Memory B cell (primary cell): Measurements from ENCODE around the gene RPL10.

Experiments
- ATAC-seq: fragments of 150-1000 bp; cut with Tn5 transposase; 2 replicates; pipeline ENCODE4 v1.10.0; 2021; ENCODE audit warnings: low read depth, mild to moderate bottlenecking, moderate library complexity
- DNase-seq, 2 donors: peaks; one replicate each; pipeline ENCODE4 v3.0.0; 2022; ENCODE audit warnings: low spot score in 2 of 2
- H3K27ac Mint-ChIP-seq: one replicate; pipeline ENCODE4 v1.8.0; 2022; ENCODE audit warnings: mild to moderate bottlenecking, moderate library complexity, mixed read lengths
- H3K27me3 Mint-ChIP-seq: one replicate; pipeline ENCODE4 v1.8.0; 2022; ENCODE audit warnings: mixed read lengths
- H3K36me3 Mint-ChIP-seq: one replicate; pipeline ENCODE4 v1.8.0; 2022; ENCODE audit warnings: mild to moderate bottlenecking, mixed read lengths
- H3K4me1 Mint-ChIP-seq: one replicate; pipeline ENCODE4 v1.8.0; 2022; ENCODE audit warnings: mixed read lengths
- H3K4me3 Mint-ChIP-seq: one replicate; pipeline ENCODE4 v1.8.0; 2022; ENCODE audit warnings: mild to moderate bottlenecking, moderate library complexity, mixed read lengths
- H3K9me3 Mint-ChIP-seq: one replicate; pipeline ENCODE4 v1.8.0; 2022; ENCODE audit warnings: mixed read lengths

The RPL10 gene

DNA sequence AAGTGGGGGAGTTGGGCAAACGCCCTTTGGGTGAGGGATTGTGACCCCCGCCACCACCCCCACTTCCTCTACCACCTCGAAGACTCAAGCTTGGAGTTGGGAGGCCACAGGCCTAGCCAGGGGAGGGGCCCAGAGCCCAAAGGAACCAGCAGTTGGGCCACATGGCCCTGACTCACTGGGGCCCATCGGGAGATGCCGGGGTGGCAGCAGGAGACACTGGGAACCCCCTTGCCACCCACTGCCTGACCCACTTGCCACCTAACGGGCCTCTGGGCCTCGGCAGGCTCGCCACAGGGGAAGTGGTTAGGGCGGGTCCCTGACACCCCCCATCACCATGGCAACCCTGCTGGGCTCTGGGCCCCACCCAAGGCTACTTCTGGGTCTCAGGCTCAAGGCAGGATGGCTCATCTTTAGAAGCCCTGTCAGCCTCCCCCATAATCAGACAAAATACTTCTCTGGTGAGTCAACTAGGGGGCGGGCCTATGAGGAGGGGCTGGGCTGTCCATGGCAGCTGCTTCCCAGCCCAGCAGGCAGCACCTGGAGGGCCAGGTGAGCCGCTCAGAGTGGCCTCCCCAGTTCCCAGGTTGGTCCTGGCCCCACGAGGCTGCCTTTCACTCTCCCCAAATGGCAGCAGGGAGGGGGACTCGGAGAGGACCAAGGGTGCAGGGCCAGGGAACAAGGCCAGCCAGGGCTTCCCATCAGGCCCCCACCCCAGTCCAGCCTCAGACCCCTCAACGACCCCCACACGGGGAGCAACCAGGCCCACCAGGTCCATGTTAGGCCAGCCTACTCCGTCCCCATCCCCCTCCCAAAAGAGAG lies 29.3 kb upstream of the RPL10 start:
- Mint-ChIP-seq H3K4me3 (peak overlapping the region; percentile 93), H3K4me1 (peaks cover 10% of the 10 kb centered on the region), H3K36me3 (peaks cover 4% of the 10 kb centered on the region), H3K27me3 (no peaks in the 10 kb centered on the region), H3K9me3 (no peaks in the 10 kb centered on the region), H3K27ac (peak overlapping the region; percentile 97)
- peak; percentile 67 to 82 for DNase-seq
- peak; percentile 70 for ATAC-seq

DNA sequence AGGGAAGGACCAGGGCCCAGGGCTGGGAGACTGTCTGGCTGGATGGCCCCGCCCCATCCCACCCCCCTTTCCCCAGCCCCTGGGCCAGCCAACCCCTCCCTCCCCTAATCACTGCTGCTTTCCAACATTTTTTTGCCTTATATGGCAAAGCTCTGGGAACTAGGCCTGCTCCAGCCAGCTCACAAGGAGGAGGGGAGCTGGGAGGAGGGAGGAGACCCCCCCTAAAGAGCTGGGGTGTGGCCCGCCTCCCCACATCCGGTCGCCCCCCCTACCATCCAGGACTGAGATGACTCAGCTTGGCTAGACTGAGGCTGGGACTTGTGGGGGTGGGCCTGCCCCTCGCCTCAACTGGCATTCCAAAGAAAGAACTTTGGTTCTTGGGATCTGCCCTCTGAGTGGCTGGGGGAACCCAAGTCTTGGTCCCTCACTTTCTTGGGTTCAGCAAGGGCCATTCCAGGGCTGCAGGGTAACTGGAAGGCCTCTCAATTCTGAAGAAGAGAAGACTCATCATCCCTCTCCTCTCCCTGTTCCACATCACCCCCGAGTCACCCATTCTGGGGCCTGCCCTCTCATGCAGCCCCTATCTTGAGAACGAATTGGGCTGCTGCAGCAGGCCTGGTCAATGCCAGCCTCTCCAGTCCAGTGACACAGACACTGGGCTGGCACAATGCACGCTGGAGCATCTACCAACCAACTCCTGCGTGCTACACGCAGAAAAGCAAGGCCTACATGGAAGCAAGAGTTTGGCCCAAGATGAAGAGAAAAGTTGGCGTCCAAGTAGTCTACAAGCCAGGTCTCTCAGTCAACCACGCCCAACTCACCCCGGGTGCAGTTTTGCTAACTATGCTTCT lies 28.5 kb upstream of the RPL10 start:
- H3K4me1 Mint-ChIP-seq, result peaks cover 10% of the 10 kb centered on the region
- no peaks in the 10 kb centered on the region for H3K27me3 Mint-ChIP-seq
- peak overlapping the region; percentile 93 for H3K4me3 Mint-ChIP-seq
- ATAC-seq (no peak), DNase-seq (no peak)
- peaks cover 4% of the 10 kb centered on the region for H3K36me3 Mint-ChIP-seq
- no peaks in the 10 kb centered on the region for H3K9me3 Mint-ChIP-seq
- peak overlapping the region; percentile 97 for H3K27ac Mint-ChIP-seq

- ATAC-seq (no peak), DNase-seq (no peak)
- peak overlapping the region; percentile 97 for H3K27ac Mint-ChIP-seq
- peaks cover 10% of the 10 kb centered on the region for H3K4me1 Mint-ChIP-seq
- H3K36me3 Mint-ChIP-seq, result peaks cover 4% of the 10 kb centered on the region
- no peaks in the 10 kb centered on the region for H3K9me3 Mint-ChIP-seq
- no peaks in the 10 kb centered on the region for H3K27me3 Mint-ChIP-seq
- peak overlapping the region; percentile 93 for H3K4me3 Mint-ChIP-seq
These were observed 27.7 kb upstream of the RPL10 start for GRCh38 chrX:154370300-154371016.

GRCh38 chrX:154371017-154371788 lies 27.0 kb upstream of the RPL10 start:
- Mint-ChIP-seq H3K27me3 (no peaks in the 10 kb centered on the region), H3K9me3 (no peaks in the 10 kb centered on the region), H3K36me3 (peaks cover 4% of the 10 kb centered on the region), H3K4me3 (peak overlapping the region; percentile 93), H3K27ac (peak overlapping the region; percentile 87), H3K4me1 (peaks cover 10% of the 10 kb centered on the region)
- ATAC-seq (peak; percentile 65), DNase-seq (peak; percentile 70 to 85)

- peaks cover 4% of the 10 kb centered on the region for H3K36me3 Mint-ChIP-seq
- H3K4me1 Mint-ChIP-seq, result peaks cover 10% of the 10 kb centered on the region
- no peaks in the 10 kb centered on the region for H3K9me3 Mint-ChIP-seq
- peak overlapping the region; percentile 72 for H3K27ac Mint-ChIP-seq
- no peak for ATAC-seq
- H3K27me3 Mint-ChIP-seq, result no peaks in the 10 kb centered on the region
- H3K4me3 Mint-ChIP-seq, result peak overlapping the region; percentile 93
- DNase-seq, result no peak
These were observed 26.3 kb upstream of the RPL10 start for GRCh38 chrX:154371789-154372300.

DNA sequence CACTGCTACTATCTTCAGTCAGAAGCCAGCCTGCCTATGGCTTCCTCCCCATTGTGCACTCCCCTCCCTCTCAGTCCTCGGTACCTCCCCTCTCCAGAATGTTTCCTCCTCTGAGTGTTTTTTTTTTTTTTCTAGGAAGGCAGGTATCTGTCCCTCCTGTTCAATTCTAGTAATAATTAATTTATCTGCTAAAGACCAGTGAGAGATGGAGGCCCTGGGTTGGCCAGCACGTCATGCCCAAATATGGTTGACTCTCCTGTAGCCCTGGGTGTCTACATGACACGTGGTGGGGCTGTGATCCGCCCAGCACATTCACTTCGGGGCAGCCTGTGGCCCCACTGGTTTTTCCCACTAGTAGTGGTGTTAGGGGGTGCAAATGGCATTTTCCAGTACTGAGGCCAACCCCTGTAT lies 25.6 kb upstream of the RPL10 start:
- Mint-ChIP-seq H3K9me3 (no peaks in the 10 kb centered on the region), H3K36me3 (peaks cover 2% of the 10 kb centered on the region), H3K4me3 (peak overlapping the region; percentile 93), H3K27me3 (no peaks in the 10 kb centered on the region), H3K4me1 (peaks cover 10% of the 10 kb centered on the region), H3K27ac (peak overlapping the region; percentile 72)
- ATAC-seq, result no peak
- no peak for DNase-seq

- ATAC-seq, result no peak
- no peaks in the 10 kb centered on the region for H3K9me3 Mint-ChIP-seq
- H3K4me3 Mint-ChIP-seq, result peak overlapping the region; percentile 37
- no peaks in the 10 kb centered on the region for H3K27me3 Mint-ChIP-seq
- H3K4me1 Mint-ChIP-seq, result peaks cover 5% of the 10 kb centered on the region
- no peak for DNase-seq
- H3K36me3 Mint-ChIP-seq, result no peaks in the 10 kb centered on the region
- H3K27ac Mint-ChIP-seq, result no peak overlapping the region
These were observed 24.6 kb upstream of the RPL10 start for GRCh38 chrX:154373340-154374306.

- Mint-ChIP-seq H3K4me3 (peak within 1 kb of the TSS; percentile 43), H3K9me3 (no peaks in the 10 kb centered on the region), H3K27me3 (no peaks in the 10 kb centered on the region), H3K27ac (no peak within 1 kb of the TSS), H3K36me3 (no peaks in the 10 kb centered on the region), H3K4me1 (peaks cover 5% of the 10 kb centered on the region)
- DNase-seq, result no peak
- no peak for ATAC-seq
These were observed 23.6 kb upstream of the RPL10 start, which contains the start of gene FLNA for GRCh38 chrX:154374313-154375155. FLNA (minus strand) TSS chrX:154374634; CDS start chrX:154371245, 3,389 bp downstream.

DNA sequence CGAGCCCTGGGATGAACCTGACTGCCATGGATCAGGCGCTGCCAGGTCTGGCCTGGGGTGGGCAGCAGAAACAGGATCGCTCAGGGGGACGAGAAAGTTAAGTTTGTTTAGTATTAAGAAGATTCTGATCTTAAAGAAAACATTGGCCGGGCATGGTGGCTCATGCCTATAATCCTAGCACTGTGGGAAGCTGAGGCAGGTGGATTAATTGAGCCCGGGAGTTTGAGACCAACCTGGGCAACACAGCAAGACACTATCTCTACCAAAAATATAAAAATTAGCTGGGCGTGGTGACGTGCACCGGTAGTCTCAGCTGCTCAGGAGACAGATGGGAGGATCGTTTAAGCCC lies 23.0 kb upstream of the RPL10 start:
- Mint-ChIP-seq H3K27ac (no peak overlapping the region), H3K4me1 (peaks cover 5% of the 10 kb centered on the region), H3K9me3 (no peaks in the 10 kb centered on the region), H3K4me3 (no peak overlapping the region), H3K27me3 (no peaks in the 10 kb centered on the region), H3K36me3 (no peaks in the 10 kb centered on the region)
- DNase-seq, result no peak
- no peak for ATAC-seq

GRCh38 chrX:154376774-154377173 lies 21.4 kb upstream of the RPL10 start:
- no peaks in the 10 kb centered on the region for H3K27me3 Mint-ChIP-seq
- ATAC-seq (no peak), DNase-seq (no peak)
- no peaks in the 10 kb centered on the region for H3K9me3 Mint-ChIP-seq
- H3K27ac Mint-ChIP-seq, result no peak overlapping the region
- H3K4me1 Mint-ChIP-seq, result peaks cover 7% of the 10 kb centered on the region
- peaks cover 2% of the 10 kb centered on the region for H3K36me3 Mint-ChIP-seq
- H3K4me3 Mint-ChIP-seq, result no peak overlapping the region

GRCh38 chrX:154378059-154378798 lies 19.9 kb upstream of the RPL10 start:
- Mint-ChIP-seq H3K27ac (peak overlapping the region; percentile 90), H3K4me1 (peaks cover 2% of the 10 kb centered on the region), H3K4me3 (peak overlapping the region; percentile 83), H3K27me3 (no peaks in the 10 kb centered on the region), H3K9me3 (no peaks in the 10 kb centered on the region), H3K36me3 (peaks cover 2% of the 10 kb centered on the region)
- DNase-seq (peak; percentile 31 to 55), ATAC-seq (no peak)
